Parathyroid adenoma (tissue), 2 donors: ENCODE measurements around the gene JPH2.

Experiments
- H2AFZ ChIP-seq: fragments of 300-600 bp; sonication (generic); one replicate; pipeline ENCODE4 v1.7.0; 2017; ENCODE audit warnings: antibody characterized with exemption, mild to moderate bottlenecking
- H3K27ac ChIP-seq: fragments of 300-600 bp; sonication (generic); one replicate; pipeline ENCODE4 v1.7.0; 2017
- H3K27me3 ChIP-seq: fragments of 300-600 bp; sonication (generic); one replicate; pipeline ENCODE4 v1.7.0; 2017; ENCODE audit warnings: low read length; ENCODE audit not compliant: control insufficient read depth, insufficient read depth
- H3K36me3 ChIP-seq: fragments of 300-600 bp; sonication (generic); one replicate; pipeline ENCODE4 v1.7.0; 2017; ENCODE audit warnings: low read length; ENCODE audit not compliant: control insufficient read depth, insufficient read depth
- H3K4me1 ChIP-seq: fragments of 300-600 bp; sonication (generic); one replicate; pipeline ENCODE4 v1.7.0; 2017; ENCODE audit warnings: control low read depth
- H3K4me2 ChIP-seq: fragments of 300-600 bp; sonication (generic); one replicate; pipeline ENCODE4 v1.7.0; 2017; ENCODE audit warnings: low read length
- H3K4me3 ChIP-seq: fragments of 300-600 bp; sonication (generic); one replicate; pipeline ENCODE4 v1.7.0; 2017; ENCODE audit warnings: low read depth, low read length
- H3K79me2 ChIP-seq: fragments of 300-600 bp; sonication (generic); one replicate; pipeline ENCODE4 v1.7.0; 2017; ENCODE audit warnings: control low read depth
- H3K9ac ChIP-seq: fragments of 300-600 bp; sonication (generic); one replicate; pipeline ENCODE4 v1.7.0; 2017; ENCODE audit warnings: mild to moderate bottlenecking
- H3K9me3 ChIP-seq: fragments of 300-600 bp; sonication (generic); one replicate; pipeline ENCODE4 v1.7.0; 2017; ENCODE audit warnings: low read length; ENCODE audit not compliant: control insufficient read depth
- TF ChIP-seq, protein P1 (sequence below): fragments of 300-600 bp; sonication (generic); IDR thresholded peaks from one replicate; pipeline ENCODE4 v1.7.0; 2017; ENCODE audit warnings: antibody characterized with exemption, mild to moderate bottlenecking
- donor health status: primary hyperparathyroidism.

JPH2 gene

DNA sequence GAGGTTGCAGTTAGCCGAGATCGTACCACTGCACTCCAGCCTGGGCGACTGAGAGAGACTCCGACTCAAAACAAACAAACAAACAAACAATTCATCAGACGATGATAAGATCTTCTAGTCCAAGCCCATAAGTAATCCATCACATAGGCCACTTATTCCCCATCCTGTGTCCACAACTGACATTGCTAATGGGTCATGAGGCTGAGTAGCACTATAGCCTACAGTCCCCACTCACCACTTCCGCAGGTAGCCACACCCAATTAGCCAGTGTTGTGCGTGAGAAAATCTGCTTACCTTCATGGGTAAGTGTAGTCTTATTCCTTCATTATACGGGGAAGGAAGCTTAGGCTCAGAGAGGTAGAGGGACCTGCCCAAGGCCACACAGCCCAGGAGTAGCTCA is 13.1 kb downstream of the JPH2 start:
- Histone ChIP-seq H2AFZ (no peak overlapping the region), H3K4me1 (no peaks in the 10 kb centered on the region), H3K4me2 (no peak overlapping the region), H3K9ac (no peak overlapping the region), H3K27me3 (no peaks in the 10 kb centered on the region), H3K79me2 (no peaks in the 10 kb centered on the region), H3K36me3 (no peaks in the 10 kb centered on the region), H3K9me3 (no peaks in the 10 kb centered on the region), H3K4me3 (no peak overlapping the region), H3K27ac (no peak overlapping the region)
- TF ChIP-seq, protein P1, sequence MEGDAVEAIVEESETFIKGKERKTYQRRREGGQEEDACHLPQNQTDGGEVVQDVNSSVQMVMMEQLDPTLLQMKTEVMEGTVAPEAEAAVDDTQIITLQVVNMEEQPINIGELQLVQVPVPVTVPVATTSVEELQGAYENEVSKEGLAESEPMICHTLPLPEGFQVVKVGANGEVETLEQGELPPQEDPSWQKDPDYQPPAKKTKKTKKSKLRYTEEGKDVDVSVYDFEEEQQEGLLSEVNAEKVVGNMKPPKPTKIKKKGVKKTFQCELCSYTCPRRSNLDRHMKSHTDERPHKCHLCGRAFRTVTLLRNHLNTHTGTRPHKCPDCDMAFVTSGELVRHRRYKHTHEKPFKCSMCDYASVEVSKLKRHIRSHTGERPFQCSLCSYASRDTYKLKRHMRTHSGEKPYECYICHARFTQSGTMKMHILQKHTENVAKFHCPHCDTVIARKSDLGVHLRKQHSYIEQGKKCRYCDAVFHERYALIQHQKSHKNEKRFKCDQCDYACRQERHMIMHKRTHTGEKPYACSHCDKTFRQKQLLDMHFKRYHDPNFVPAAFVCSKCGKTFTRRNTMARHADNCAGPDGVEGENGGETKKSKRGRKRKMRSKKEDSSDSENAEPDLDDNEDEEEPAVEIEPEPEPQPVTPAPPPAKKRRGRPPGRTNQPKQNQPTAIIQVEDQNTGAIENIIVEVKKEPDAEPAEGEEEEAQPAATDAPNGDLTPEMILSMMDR = no peak

GRCh38 chr20:44173116-44173515 is 13.9 kb downstream of the JPH2 start:
- no peak overlapping the region for H3K27ac ChIP-seq
- H2AFZ ChIP-seq = no peak overlapping the region
- no peaks in the 10 kb centered on the region for H3K27me3 ChIP-seq
- no peak overlapping the region for H3K4me3 ChIP-seq
- H3K9me3 ChIP-seq = no peaks in the 10 kb centered on the region
- no peak overlapping the region for H3K4me2 ChIP-seq
- no peaks in the 10 kb centered on the region for H3K79me2 ChIP-seq
- no peaks in the 10 kb centered on the region for H3K36me3 ChIP-seq
- H3K4me1 ChIP-seq = no peaks in the 10 kb centered on the region
- TF ChIP-seq, protein P1 = no peak
- no peak overlapping the region for H3K9ac ChIP-seq

DNA sequence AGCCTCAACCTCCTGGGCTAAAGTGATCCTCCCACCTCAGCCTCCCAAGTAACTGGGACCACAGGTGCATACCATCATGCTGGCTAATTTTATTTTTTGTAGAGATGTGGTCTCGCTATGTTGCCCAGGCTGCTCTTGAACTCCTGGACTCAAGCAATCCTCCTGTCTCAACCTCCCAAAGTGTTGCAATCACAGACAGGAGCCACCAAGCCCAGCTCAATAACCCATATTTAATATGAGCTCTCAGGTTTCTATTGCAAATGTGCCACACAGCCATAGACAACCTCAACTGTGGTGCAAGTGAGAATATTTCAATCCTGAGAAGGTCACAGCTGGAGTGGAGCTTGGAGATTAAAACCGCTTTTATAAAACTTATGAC is 14.4 kb downstream of the JPH2 start:
- Histone ChIP-seq H3K4me1 (no peaks in the 10 kb centered on the region), H3K9me3 (no peaks in the 10 kb centered on the region), H3K4me3 (no peak overlapping the region), H3K9ac (no peak overlapping the region), H2AFZ (no peak overlapping the region), H3K36me3 (no peaks in the 10 kb centered on the region), H3K27ac (no peak overlapping the region), H3K79me2 (no peaks in the 10 kb centered on the region), H3K27me3 (no peaks in the 10 kb centered on the region), H3K4me2 (no peak overlapping the region)
- TF ChIP-seq, protein P1 = no peak

GRCh38 chr20:44171775-44172571 is 15.0 kb downstream of the JPH2 start:
- Histone ChIP-seq H3K27ac (no peak overlapping the region), H2AFZ (no peak overlapping the region), H3K36me3 (no peaks in the 10 kb centered on the region), H3K4me3 (no peak overlapping the region), H3K27me3 (no peaks in the 10 kb centered on the region), H3K9ac (no peak overlapping the region), H3K4me2 (no peak overlapping the region), H3K4me1 (no peaks in the 10 kb centered on the region), H3K9me3 (no peaks in the 10 kb centered on the region), H3K79me2 (no peaks in the 10 kb centered on the region)
- TF ChIP-seq, protein P1 = no peak
